ENCODE results near the gene HLA-DMA. TPM values are rescaled to one million over a fixed set of nuclear protein-coding genes. Genes with fewer than 3 reads are reported as not detected.
A peak's percentile ranks its signal among the peaks of the same experiment; 100 is the strongest.

The HLA-DMA gene
- total and polyA plus RNA-seq, 5 donors, result 16.2 to 26.6 (median 17.6) TPM

DNA sequence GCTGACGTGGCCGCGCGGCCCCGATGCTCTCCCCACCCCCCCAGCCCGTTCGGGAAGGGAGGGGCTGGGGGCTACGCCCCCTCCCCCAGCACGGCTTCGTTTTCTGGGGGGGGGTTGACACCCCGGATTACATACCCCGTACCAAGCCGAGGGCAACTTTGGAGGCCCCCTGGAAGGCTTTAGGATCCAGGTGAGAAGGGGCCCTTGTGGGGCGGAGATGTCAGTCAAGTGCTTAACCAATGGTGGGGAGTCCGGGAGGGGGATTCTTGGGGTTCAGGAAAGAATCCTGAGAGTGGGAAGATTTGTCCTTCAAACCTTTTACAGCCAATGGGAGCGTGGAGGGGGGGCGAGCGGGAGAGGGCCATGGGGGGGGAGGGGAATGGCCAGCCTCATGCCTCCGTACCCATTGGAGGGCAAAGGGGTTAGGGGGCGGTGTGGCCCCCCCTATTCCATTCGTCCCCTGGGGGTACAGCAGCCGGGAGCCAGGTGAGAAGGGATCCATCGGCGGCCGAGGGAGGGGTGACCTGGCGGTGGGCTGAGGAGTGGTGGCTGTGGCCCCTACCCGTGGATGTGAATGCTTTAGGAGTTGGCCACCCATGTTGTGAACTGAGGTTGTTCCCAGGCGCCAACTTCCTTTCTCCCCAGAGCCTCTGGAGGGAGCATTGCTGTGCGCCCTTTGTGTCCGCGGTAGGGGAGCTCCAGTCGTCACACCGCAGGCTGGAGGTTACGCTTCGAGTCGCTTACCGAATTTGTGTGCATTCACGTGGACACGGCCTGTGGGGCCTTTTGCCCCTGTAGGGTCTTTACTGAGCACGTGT is 16.2 kb upstream of the HLA-DMA start:
- ATAC-seq, result peak; percentile 46 to 53
- peak overlapping the region; percentile 98 for H3K27ac ChIP-seq (ENCODE audit: low read length)
- peak; percentile 80 to 91 (median 86) for DNase-seq
- no peaks in the 10 kb centered on the region for H3K9me3 ChIP-seq (ENCODE audit: control insufficient read depth, low read length)
- under 1% methylated on average over 40 of the region's 40 CpGs for WGBS
- no peaks in the 10 kb centered on the region for H3K27me3 ChIP-seq (ENCODE audit: control insufficient read depth, insufficient read depth)
- H3K4me1 ChIP-seq (ENCODE audit: control insufficient read depth, insufficient read depth, low read length), result no peaks in the 10 kb centered on the region
- intact Hi-C loops (cut with DNase I), result no loop called here
- H3K4me3 ChIP-seq (ENCODE audit: low read length), result peak overlapping the region; percentile 86

DNA sequence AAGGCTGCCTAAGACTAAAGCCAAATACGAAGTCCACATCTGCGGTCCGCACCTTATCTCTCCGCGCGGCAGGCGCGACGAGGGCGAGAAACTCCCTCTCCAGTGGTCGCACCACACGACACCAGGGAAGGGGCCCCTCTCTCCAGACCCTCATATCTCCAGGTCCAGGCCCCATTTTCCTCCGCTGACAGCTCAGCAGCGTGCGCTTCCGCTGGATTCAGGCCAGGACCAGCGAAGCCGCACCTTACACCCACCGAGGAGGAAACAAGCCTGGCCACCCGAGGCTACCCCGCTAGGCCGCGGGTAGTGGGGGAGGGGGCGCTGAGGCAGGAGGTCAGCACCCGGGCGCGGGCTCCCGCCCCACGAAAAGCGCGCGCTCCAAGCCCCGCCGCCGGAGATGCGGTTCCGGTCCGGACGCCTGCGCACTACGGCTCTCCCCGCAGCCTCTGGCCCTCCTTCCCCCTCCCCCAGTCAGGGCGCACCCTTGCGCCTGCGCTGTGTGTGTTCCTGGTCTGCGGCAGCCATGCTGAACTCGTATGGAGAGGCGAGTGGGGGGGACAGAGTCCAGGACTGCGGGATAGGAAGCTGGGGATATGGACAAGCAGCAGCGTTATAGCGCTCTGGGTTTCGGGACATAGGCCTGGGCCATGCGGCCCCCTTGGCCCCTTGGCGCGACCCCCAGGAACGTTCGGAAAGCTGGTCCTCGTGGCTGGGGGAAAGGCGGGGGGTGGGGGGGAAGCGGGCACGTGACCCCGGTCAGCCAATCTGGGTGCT is 15.4 kb upstream of the HLA-DMA start, which contains the start of gene BRD2:
Gene BRD2 (plus strand): TSS at position 502 of the 774 bp plus-strand sequence. CDS start 4,305 bp downstream, outside the sequence.
- intact Hi-C loops (cut with DNase I), result no loop called here
- Histone ChIP-seq H3K27ac (ENCODE audit: low read length) (peak within 1 kb of the TSS; percentile 100), H3K4me1 (ENCODE audit: control insufficient read depth, insufficient read depth, low read length) (no peaks in the 10 kb centered on the region), H3K27me3 (ENCODE audit: control insufficient read depth, insufficient read depth) (no peaks in the 10 kb centered on the region), H3K4me3 (ENCODE audit: low read length) (peak within 1 kb of the TSS; percentile 86), H3K9me3 (ENCODE audit: control insufficient read depth, low read length) (no peaks in the 10 kb centered on the region)
- ATAC-seq, result peak; percentile 77
- DNase-seq, result peak; percentile 97 to 99 (median 98)
- under 1% methylated on average over 62 of the region's 62 CpGs for WGBS

DNA sequence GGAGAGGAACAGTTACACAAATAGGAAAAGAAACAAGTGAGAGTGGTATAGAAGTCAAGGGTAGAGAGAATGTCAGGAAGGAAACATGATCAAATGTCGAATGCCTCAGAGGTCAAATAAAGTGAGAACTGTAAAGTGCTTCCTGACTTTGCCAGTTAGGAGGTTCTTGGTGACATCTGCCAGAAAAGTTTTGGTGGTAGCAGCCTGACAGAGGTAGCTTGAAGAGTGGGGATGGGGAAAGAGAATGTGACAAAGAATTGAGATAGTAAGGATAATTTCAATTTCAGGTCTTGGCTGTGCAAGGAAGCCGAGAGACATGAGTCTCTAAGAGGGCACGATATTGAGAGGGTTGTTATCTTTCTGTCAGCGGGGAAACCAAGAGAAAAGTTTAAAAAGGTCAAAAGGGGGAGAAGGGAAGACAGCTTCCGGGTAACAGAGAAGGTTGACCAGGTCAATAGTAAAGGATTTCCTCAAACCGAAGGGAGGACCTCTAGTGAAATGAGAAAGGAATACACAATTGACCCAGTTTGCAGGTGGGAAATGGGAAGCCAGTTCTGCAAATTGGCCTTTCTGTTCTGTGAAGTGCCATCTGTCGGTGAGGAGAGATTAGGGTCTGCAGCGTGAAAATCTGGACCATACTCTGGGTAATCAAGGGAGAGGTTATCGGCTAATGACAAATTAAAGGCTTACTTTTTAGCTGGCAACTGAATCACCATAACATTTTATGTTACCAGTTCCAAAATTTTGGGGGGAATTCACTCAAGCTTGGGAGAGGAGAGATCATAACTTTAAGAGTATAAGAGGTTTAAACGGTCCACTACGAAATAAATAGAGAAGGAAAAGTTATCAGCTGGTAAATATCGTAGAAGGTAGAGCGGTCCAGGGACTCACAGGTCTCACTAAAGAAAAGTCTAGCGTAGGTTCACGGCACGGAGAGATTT is 14.5 kb upstream of the HLA-DMA start:
- Histone ChIP-seq H3K27me3 (ENCODE audit: control insufficient read depth, insufficient read depth) (no peaks in the 10 kb centered on the region), H3K27ac (ENCODE audit: low read length) (peak overlapping the region; percentile 100), H3K4me3 (ENCODE audit: low read length) (peak overlapping the region; percentile 86), H3K4me1 (ENCODE audit: control insufficient read depth, insufficient read depth, low read length) (no peaks in the 10 kb centered on the region), H3K9me3 (ENCODE audit: control insufficient read depth, low read length) (no peaks in the 10 kb centered on the region)
- intact Hi-C loops (cut with DNase I), result no loop called here
- no peak for ATAC-seq
- WGBS, result 3% methylated on average over 16 of the region's 16 CpGs
- DNase-seq, result no peak

DNA sequence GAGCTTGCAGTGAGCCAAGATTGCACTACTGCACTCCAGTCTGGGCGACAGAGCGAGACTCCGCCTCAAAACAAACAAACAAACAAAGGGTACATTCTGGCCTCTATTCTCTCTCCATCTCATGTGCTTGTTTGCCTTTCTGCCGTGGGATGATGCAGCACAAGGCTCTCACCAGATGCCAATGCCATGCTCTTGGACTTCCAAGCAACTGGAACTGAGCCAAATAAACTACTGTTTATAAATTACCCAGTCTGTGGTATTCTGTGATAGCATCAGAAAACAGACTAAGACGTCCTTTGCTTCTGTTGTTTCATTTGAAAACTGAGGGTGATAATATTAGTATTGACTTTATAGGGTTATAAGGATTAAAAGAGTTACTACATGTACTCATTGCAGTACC is 11.9 kb upstream of the HLA-DMA start:
- Histone ChIP-seq H3K27ac (ENCODE audit: low read length) (no peak overlapping the region), H3K27me3 (ENCODE audit: control insufficient read depth, insufficient read depth) (no peaks in the 10 kb centered on the region), H3K4me1 (ENCODE audit: control insufficient read depth, insufficient read depth, low read length) (no peaks in the 10 kb centered on the region), H3K4me3 (ENCODE audit: low read length) (no peak overlapping the region), H3K9me3 (ENCODE audit: control insufficient read depth, low read length) (no peaks in the 10 kb centered on the region)
- ATAC-seq (no peak), DNase-seq (no peak)
- 91% methylated on average over 5 of the region's 5 CpGs for WGBS
- intact Hi-C loops (cut with DNase I), result no loop called here

DNA sequence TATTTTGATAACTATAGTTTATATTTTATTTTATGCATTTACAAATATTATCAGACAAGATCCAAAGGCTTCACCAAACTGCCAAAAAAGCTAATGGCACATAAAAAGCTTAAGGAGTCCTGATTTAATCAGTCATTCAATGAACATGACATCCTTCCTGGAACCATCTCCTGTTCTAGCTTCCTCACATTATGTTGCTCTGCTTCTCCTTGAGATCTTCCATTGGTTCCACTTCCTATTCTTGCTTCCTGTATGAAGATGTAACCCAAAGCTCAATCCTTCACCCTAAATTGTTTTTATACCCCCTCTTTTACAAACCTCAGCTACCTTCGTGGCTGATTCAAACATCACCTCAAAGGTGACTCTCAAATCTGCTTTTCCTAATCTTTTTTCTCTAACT is 11.0 kb upstream of the HLA-DMA start:
- no peak overlapping the region for H3K4me3 ChIP-seq (ENCODE audit: low read length)
- no peak overlapping the region for H3K27ac ChIP-seq (ENCODE audit: low read length)
- DNase-seq, result no peak
- intact Hi-C loops (cut with DNase I), result no loop called here
- H3K27me3 ChIP-seq (ENCODE audit: control insufficient read depth, insufficient read depth), result no peaks in the 10 kb centered on the region
- no peaks in the 10 kb centered on the region for H3K4me1 ChIP-seq (ENCODE audit: control insufficient read depth, insufficient read depth, low read length)
- no peaks in the 10 kb centered on the region for H3K9me3 ChIP-seq (ENCODE audit: control insufficient read depth, low read length)
- no peak for ATAC-seq
- 47% methylated on average over 1 of the region's 1 CpG for WGBS

DNA sequence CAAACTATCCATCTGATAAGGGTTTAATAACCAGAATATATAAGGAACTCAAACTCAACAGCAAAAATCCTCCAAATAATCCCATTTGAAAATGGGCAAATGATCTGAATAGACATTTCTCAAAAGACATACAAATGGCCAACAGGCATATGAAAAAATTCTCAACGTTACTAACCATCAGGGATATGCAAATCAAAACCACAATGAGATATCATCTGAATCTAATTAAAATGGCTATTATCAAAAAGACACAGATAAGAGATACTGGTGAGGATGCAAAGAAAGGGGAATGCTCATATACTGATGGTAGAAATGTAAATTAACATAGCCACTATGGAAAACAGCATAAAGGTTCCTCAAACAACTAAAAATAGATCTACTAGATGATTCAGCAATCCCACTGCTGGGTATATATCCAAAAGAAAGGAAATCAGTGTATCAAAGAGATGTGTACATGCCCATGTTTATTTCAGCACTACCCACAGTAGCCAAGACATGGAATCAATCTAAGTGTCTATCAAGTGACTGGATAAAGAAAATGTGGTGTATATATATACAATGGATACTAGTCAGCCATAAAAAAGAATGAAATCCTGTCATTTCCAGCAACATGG is 9.4 kb upstream of the HLA-DMA start:
- Histone ChIP-seq H3K9me3 (ENCODE audit: control insufficient read depth, low read length) (no peaks in the 10 kb centered on the region), H3K4me1 (ENCODE audit: control insufficient read depth, insufficient read depth, low read length) (no peaks in the 10 kb centered on the region), H3K4me3 (ENCODE audit: low read length) (no peak overlapping the region), H3K27ac (ENCODE audit: low read length) (no peak overlapping the region), H3K27me3 (ENCODE audit: control insufficient read depth, insufficient read depth) (no peaks in the 10 kb centered on the region)
- DNase-seq, result no peak
- WGBS, result 75% methylated on average over 1 of the region's 1 CpG
- intact Hi-C loops (cut with DNase I), result no loop called here
- no peak for ATAC-seq

DNA sequence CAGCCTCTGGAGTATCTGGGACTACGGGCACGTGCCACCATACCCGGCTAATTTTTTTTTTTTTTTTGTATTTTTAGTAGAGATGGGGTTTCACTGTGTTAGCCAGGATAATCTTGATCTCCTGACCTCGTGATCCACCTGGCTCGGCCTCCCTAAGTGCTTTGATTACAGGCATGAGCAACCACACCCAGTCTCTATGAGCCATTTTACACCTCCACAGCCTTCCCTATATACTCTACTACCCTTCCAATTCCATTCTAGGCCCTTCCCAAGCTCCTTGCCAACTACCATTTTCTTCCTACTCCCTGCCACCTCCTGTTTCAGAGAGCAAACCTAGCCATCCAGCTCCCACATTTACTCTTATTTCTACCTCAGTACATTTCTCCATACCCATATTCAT is 7.7 kb upstream of the HLA-DMA start:
- H3K27me3 ChIP-seq (ENCODE audit: control insufficient read depth, insufficient read depth), result no peaks in the 10 kb centered on the region
- H3K9me3 ChIP-seq (ENCODE audit: control insufficient read depth, low read length), result no peaks in the 10 kb centered on the region
- no peak overlapping the region for H3K27ac ChIP-seq (ENCODE audit: low read length)
- H3K4me3 ChIP-seq (ENCODE audit: low read length), result no peak overlapping the region
- ATAC-seq (no peak), DNase-seq (no peak)
- intact Hi-C loops (cut with DNase I), result no loop called here
- no peaks in the 10 kb centered on the region for H3K4me1 ChIP-seq (ENCODE audit: control insufficient read depth, insufficient read depth, low read length)
- 96% methylated on average over 5 of the region's 5 CpGs for WGBS

DNA sequence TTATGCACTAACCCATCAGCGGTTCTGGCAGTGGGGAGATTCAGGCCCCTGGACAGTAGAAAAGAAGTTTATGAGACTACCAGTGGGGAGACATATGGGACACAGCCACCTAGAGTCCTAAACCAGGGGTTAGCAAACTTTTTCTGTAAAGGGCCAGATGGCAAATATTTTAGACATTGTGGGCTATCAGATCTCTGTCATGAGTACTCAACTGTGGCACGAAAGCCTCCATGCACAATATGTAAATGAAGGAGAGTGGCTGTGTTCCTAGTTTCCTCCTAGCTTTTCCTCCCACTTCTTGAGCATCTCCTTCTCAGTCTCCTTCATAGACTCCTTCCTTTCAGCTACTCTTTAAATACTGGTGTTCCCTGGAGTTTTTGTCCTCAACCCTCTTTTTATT is 3.3 kb upstream of the HLA-DMA start:
- Histone ChIP-seq H3K27ac (ENCODE audit: low read length) (no peak overlapping the region), H3K9me3 (ENCODE audit: control insufficient read depth, low read length) (no peaks in the 10 kb centered on the region), H3K27me3 (ENCODE audit: control insufficient read depth, insufficient read depth) (no peaks in the 10 kb centered on the region), H3K4me1 (ENCODE audit: control insufficient read depth, insufficient read depth, low read length) (no peaks in the 10 kb centered on the region), H3K4me3 (ENCODE audit: low read length) (no peak overlapping the region)
- intact Hi-C loops (cut with DNase I), result no loop called here
- DNase-seq (no peak), ATAC-seq (no peak)
- 85% methylated on average over 2 of the region's 2 CpGs for WGBS

DNA sequence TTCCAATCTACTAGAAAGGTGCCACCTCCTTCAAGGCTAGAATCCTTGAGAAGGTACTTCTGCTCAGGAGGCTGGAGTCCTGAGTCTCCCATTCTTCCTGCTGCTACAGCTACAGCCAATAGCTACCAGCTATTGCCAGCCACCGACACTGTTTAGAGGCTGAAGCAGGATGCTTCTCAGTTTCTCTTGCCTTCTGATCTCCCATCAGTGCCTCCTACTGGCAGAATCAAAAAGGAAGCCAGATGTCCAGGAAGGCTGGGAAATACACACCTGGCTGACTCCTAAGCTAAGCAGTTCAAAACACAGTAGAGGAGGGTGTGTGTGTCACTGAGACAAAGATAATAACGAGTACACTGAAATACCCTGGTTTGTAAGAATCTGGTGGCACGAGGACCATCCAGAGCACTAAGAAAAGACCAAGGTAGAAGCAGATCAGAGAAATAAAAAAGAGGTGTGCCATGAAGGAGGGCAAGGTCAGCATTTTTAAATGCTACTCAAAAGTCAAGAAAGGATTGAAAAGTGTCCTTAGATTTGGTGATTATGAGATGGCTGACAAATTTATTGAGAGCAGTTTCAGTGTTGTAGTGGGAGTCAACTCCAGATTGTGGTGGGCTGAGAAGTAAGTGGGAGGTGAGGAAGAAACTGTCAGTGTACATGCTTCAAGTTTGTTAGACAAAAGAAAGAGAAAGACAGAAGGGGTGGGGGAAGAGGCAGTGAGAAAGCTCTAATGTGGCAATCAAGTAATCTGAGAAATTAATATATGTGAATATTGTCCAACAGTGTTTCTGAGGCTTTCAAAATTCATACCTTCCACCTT is 2.3 kb upstream of the HLA-DMA start:
- no peak for DNase-seq
- Histone ChIP-seq H3K4me3 (ENCODE audit: low read length) (no peak overlapping the region), H3K27ac (ENCODE audit: low read length) (no peak overlapping the region), H3K4me1 (ENCODE audit: control insufficient read depth, insufficient read depth, low read length) (no peaks in the 10 kb centered on the region), H3K9me3 (ENCODE audit: control insufficient read depth, low read length) (no peaks in the 10 kb centered on the region), H3K27me3 (ENCODE audit: control insufficient read depth, insufficient read depth) (no peaks in the 10 kb centered on the region)
- no peak for ATAC-seq
- WGBS, result 32% methylated on average over 3 of the region's 3 CpGs
- intact Hi-C loops (cut with DNase I), result no loop called here

DNA sequence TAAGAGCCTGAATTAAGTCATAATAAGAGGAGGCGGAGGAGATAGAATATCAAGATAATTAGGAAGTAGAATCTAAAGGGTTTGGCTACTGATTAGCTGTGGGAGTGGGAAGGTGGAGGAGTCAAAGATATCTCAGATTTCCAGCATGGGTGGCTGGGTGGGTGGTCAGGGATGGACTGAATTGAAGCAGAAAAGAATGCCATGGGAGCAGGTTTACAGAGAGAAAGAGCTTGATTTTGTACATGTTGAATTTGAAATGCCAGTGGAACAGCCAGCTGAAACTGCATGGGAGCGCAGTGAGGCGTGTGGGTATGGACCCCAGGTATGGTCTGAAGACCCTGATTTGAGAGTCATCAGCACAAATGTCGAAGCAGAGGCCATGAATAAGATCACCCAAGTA is 1.4 kb upstream of the HLA-DMA start:
- intact Hi-C loops (cut with DNase I), result no loop called here

More for the DNA sequence above, 1.4 kb upstream of the HLA-DMA start:
- WGBS, result 93% methylated on average over 4 of the region's 4 CpGs
- DNase-seq, result no peak
- Histone ChIP-seq H3K4me3 (ENCODE audit: low read length) (no peak overlapping the region), H3K4me1 (ENCODE audit: control insufficient read depth, insufficient read depth, low read length) (no peaks in the 10 kb centered on the region), H3K27ac (ENCODE audit: low read length) (no peak overlapping the region), H3K27me3 (ENCODE audit: control insufficient read depth, insufficient read depth) (no peaks in the 10 kb centered on the region), H3K9me3 (ENCODE audit: control insufficient read depth, low read length) (no peaks in the 10 kb centered on the region)
- no peak for ATAC-seq
